Liver (tissue), 3 donors: ENCODE measurements around the gene LDLRAD3.

Experiments
- EGR1 ChIP-seq, 2 donors: IDR thresholded peaks; 2 replicates each; pipeline ENCODE4 v1.6.1; 2016 to 2018; ENCODE audit warnings: antibody characterized with exemption in 2 of 2, low read depth in 2 of 2
- FOXA1 ChIP-seq: IDR thresholded peaks from 2 replicates; pipeline ENCODE4 v1.6.1; 2016; ENCODE audit warnings: antibody characterized with exemption
- GABPA ChIP-seq, 2 donors: IDR thresholded peaks in 1 of 2; conservative IDR thresholded peaks in 1 of 2; 2 replicates each; pipeline ENCODE4 v1.6.1; 2016; ENCODE audit warnings: antibody characterized with exemption in 2 of 2, mild to moderate bottlenecking in 1 of 2, moderate library complexity in 1 of 2
- HNF4A ChIP-seq, 2 donors: conservative IDR thresholded peaks; 2 replicates each; pipeline ENCODE4 v1.6.1; 2016; ENCODE audit warnings: antibody characterized with exemption in 2 of 2, mild to moderate bottlenecking in 2 of 2
- JUND ChIP-seq, 2 donors: IDR thresholded peaks; 2 replicates each; pipeline ENCODE4 v1.6.1; 2016; ENCODE audit warnings: antibody characterized with exemption in 2 of 2
- RAD21 ChIP-seq, 2 donors: IDR thresholded peaks; 2 replicates each; pipeline ENCODE4 v1.6.1; 2016; ENCODE audit warnings: antibody characterized with exemption in 2 of 2, mild to moderate bottlenecking in 2 of 2
- RXRA ChIP-seq, 2 donors: IDR thresholded peaks; 2 replicates each; pipeline ENCODE4 v1.6.1; 2017 to 2018; ENCODE audit warnings: antibody characterized with exemption in 2 of 2, mild to moderate bottlenecking in 1 of 2
- YY1 ChIP-seq: IDR thresholded peaks from 2 replicates; pipeline ENCODE4 v1.6.1; 2016; ENCODE audit warnings: antibody characterized with exemption, mild to moderate bottlenecking
- TF ChIP-seq, protein P1 (sequence below): fragments of 150-350 bp; IDR thresholded peaks from 2 replicates; pipeline ENCODE4 v1.5.1; 2017; ENCODE audit warnings: improper control_type of control experiment, low read depth, low read length; ENCODE audit not compliant: missing input control
- TF ChIP-seq, protein P2 (sequence below): IDR thresholded peaks from 2 replicates; pipeline ENCODE4 v1.6.1; 2016; ENCODE audit warnings: antibody characterized with exemption
- TF ChIP-seq, protein P3 (sequence below): IDR thresholded peaks from 2 replicates; pipeline ENCODE4 v1.6.1; 2016; ENCODE audit warnings: antibody characterized with exemption, mild to moderate bottlenecking
- donor health status: healthy.
- donor health status: healthy.

DNA sequence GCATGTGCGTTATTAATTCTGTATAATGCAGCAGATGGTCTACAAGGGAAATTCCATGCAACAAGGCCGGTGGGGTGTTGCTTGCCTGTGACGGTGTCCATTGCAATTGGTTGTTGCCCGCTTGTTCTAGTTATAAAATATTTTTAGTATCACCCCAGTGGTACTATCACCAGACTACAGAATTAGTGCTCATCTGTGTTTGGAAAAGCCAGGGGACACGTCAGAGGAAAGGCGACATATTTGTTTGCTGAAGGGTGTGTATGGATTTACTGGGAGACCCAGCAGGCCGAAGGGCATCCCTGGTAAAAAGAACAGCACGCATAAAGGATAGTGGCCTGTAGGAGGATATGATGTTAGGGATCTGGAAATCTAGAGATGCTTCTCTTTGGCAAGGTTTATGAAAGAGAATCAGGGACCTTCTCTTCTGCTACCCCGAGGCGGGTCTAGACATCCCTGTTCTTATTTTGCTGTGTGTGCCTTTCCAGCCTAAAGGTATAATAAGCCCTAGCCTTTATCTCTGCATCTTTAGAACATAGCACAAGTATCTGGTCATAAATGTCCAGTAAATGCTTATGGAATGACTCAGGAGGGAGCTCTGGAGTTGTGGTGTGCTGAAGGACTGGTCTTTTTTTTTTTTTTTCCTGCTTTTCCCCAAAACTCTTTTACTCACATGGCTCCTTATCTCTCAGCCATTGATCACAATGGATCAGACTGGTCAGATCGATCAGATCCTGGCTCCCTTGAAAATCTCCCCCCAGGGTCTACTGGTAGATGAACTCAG lies 90.9 kb downstream of the LDLRAD3 start:
- TF ChIP-seq, protein P1, sequence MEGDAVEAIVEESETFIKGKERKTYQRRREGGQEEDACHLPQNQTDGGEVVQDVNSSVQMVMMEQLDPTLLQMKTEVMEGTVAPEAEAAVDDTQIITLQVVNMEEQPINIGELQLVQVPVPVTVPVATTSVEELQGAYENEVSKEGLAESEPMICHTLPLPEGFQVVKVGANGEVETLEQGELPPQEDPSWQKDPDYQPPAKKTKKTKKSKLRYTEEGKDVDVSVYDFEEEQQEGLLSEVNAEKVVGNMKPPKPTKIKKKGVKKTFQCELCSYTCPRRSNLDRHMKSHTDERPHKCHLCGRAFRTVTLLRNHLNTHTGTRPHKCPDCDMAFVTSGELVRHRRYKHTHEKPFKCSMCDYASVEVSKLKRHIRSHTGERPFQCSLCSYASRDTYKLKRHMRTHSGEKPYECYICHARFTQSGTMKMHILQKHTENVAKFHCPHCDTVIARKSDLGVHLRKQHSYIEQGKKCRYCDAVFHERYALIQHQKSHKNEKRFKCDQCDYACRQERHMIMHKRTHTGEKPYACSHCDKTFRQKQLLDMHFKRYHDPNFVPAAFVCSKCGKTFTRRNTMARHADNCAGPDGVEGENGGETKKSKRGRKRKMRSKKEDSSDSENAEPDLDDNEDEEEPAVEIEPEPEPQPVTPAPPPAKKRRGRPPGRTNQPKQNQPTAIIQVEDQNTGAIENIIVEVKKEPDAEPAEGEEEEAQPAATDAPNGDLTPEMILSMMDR, result no peak
- TF ChIP-seq RAD21 (IDR thresholded peaks at IDR 0.05) (no peak), EGR1 (IDR thresholded peaks at IDR 0.05; ENCODE audit: low read depth in 2 of 2) (no peak), FOXA1 (no peak), GABPA (IDR thresholded peaks at IDR 0.05 in 1 of 2, conservative IDR thresholded peaks at IDR 0.05 in 1 of 2) (no peak), JUND (IDR thresholded peaks at IDR 0.05) (no peak), YY1 (no peak), RXRA (IDR thresholded peaks at IDR 0.05) (no peak), HNF4A (conservative IDR thresholded peaks at IDR 0.05) (no peak)
- TF ChIP-seq, protein P2, sequence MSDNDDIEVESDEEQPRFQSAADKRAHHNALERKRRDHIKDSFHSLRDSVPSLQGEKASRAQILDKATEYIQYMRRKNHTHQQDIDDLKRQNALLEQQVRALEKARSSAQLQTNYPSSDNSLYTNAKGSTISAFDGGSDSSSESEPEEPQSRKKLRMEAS, result no peak
- TF ChIP-seq, protein P3, sequence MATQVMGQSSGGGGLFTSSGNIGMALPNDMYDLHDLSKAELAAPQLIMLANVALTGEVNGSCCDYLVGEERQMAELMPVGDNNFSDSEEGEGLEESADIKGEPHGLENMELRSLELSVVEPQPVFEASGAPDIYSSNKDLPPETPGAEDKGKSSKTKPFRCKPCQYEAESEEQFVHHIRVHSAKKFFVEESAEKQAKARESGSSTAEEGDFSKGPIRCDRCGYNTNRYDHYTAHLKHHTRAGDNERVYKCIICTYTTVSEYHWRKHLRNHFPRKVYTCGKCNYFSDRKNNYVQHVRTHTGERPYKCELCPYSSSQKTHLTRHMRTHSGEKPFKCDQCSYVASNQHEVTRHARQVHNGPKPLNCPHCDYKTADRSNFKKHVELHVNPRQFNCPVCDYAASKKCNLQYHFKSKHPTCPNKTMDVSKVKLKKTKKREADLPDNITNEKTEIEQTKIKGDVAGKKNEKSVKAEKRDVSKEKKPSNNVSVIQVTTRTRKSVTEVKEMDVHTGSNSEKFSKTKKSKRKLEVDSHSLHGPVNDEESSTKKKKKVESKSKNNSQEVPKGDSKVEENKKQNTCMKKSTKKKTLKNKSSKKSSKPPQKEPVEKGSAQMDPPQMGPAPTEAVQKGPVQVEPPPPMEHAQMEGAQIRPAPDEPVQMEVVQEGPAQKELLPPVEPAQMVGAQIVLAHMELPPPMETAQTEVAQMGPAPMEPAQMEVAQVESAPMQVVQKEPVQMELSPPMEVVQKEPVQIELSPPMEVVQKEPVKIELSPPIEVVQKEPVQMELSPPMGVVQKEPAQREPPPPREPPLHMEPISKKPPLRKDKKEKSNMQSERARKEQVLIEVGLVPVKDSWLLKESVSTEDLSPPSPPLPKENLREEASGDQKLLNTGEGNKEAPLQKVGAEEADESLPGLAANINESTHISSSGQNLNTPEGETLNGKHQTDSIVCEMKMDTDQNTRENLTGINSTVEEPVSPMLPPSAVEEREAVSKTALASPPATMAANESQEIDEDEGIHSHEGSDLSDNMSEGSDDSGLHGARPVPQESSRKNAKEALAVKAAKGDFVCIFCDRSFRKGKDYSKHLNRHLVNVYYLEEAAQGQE, result no peak
